DLD1 (cell line): ENCODE data around the gene KCNAB2.

Experiments
- in situ Hi-C: cut with HindIII; loops from 2 replicates; pipeline ENCODE4 v1.10.0; 2017; ENCODE audit warnings: low sequenced_read_pairs

KCNAB2 gene

DNA sequence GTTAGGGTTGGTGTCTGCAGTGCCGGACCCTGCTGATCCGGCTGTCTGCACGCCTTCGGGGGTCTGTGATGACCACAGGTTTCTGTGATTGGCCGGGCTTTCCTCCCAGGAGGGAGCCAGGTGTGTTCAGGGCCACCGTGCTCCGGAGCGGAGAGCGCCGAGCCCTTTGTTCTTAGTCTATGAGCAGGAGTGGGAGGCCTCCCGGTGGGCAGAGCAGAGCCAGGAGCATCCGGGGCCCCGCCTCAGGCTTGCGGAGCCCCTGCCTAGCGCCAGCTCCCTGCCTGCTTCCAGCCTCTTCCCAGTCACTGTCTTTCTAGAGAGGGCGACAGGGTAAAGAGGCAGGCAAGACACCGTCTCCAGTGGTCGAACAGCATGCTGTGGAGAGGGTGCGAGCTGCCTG, 31.8 kb downstream of the KCNAB2 start:
- in situ Hi-C loops, result loop anchor here (10.0 kb wide), 2 partner anchors 93 to 117 kb away; partner anchors contain the start of gene RPL22

DNA sequence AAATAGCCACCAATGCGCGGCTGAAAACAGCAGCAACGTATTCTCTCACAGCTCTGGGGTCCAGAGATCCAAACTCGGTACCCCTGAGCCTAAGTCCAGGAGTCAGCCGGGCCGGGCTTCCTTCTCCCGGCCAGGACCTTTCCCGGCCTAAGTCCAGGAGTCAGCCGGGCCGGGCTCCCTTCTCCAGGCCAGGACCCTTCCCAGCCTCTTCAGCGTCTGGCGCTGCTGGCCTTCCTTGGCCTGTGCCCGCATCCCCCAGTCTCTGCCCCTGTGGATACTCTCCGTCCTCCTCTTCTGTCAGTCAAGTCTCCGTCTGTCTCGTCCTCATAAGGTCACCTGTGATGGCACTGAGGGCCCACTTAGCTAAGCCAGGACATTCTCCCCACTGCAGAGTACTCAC, 32.2 kb downstream of the KCNAB2 start:
- in situ Hi-C loops, result loop anchor here (10.0 kb wide), 2 partner anchors 93 to 117 kb away; partner anchors contain the start of gene RPL22

DNA sequence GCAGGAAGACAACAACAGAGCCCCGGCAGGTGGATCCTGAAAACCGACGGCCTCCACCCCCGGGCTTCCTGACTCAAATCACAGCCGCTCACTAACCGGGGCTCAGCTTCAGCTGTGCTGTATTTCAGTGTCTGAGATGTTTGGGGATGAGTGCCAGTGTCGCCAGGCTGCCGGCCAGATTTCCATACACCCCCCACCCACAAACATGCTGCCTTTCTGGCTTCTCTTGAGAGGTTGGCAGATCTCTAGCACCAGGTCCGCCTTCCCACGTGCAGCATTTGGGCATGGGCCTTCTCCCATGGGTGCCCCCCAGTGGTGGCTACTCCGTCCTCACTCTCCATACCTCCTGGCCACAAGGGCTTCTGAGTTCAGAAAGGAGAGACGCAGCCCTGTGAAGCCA, 34.8 kb downstream of the KCNAB2 start:
- in situ Hi-C loops, result no loop called here

DNA sequence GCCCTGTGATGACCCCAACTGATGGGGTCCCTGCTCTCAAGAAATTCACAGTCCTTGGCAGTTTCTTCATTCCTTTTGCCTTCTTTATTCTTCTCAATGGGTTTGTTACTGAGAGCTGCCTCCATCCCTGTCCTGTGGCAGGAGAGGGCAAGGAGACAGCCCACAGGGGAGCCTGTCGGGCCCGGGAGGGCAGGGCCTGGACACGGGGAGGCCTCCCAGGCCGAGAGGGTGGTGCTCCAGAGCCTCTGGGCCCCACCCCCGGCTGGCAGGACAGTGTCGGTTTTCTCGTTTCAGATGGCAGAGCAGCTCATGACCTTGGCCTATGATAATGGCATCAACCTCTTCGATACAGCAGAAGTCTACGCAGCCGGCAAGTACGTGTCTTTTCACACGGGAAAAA, 36.2 kb downstream of the KCNAB2 start:
- in situ Hi-C loops, result no loop called here

DNA sequence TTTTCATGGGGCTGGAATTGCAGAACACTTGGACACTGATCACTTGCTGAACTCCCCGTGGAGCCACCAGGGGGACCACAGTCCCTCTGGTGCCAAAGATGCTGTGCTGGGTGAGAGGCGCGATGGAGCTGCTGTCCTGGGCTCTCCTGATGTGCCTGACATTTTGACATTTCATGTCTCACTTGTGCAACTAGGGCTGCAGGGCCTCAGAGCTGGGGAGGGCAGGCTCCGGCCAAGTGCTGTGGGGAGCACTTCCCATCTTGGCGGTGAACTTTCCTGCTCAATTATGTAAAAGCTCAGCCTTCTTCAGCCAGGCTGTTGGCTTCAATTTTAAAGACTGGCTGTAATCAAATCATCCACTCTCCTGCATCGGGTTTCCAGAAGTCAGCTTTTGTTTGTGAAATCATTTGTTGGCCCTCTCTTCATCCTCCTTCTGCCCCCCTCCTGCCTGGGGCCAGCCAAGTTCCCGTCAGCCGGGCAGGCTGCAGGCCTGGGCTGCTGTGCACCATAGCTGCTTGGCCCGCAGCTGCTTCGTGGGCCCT, 36.8 kb downstream of the KCNAB2 start:
- in situ Hi-C loops, result no loop called here

DNA sequence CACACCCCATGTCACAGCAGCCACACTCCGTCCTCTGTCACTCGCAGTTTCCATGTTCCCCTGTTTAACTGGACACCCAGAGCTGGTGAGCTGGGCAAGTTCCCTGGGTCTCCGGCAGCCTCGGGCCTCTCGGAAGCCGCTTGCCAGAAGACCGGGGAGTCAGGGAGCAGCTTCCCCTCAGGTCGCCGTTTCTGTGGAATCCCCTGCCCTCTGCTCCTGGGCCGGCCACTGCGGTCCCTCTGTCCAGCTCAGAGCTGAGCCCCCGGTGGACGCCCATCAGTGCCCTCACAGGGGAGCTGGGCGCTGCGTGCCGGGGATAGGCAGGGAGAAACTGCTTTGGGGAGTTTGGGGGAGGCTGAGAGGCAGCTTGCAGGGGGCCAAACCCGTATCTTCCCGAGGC, 37.7 kb downstream of the KCNAB2 start:
- in situ Hi-C loops, result no loop called here

DNA sequence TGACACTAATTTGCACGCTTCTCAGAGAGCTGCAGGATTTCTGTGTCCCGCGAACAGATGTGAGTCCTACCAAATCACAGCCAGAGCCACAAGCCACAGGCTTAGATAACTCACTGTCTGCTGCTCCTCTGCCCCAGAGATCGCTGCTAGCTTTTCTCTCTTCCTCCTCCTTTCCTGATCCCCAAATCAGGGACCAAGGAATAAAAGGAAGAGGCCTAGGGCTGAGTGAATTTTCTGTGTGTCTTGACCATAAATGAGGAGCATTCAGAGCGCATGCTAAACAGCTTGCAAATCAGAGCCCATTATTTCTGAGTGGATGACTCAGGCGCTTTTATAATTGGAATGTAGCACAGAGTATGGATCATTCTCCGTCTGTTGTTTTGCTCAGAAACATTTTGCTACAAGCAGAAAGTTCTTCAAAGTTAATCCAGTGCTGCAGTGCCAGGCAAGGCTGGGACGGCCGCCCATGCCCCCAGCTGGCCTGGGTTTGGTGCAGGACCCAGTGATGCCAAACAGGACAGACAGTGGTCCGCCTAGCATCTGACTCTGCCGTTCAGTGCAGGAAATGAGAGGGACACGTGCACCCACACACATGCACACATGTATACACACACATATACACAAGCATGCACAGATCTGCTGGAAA, 38.2 kb downstream of the KCNAB2 start:
- in situ Hi-C loops, result no loop called here

DNA sequence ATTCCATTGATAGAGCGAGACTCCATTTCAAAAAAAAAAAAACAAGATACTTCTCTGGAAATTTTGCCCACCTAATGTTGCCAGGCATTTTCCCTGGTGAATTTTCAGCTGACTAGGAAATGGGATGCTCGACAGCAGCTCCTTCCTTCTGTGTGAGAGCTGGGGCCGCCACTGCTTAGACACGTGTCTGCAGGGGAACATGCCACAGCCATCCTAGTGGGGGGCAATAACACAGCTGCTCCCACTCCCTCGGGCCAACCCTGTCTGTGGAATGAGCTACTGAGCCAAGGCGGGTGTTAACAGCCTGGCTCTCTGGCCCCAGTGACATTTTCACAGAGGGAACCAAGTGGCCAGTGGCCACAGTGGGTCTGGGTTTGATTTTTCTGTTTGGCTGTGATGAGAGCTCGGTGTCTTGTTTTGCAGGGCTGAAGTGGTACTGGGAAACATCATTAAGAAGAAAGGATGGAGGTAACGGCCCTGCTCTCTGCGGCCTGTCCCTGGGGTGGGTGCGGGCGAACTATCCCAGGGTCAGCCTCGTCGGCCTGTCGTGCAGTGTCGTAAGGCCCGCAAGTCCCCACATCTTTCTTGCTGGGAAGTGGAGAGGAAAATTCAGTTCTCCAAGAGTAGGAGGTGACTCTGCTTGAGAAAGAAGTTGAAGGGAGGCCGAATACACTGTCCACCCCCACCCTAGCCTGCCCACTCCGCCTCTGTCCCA, 39.2 kb downstream of the KCNAB2 start:
- in situ Hi-C loops, result no loop called here

DNA sequence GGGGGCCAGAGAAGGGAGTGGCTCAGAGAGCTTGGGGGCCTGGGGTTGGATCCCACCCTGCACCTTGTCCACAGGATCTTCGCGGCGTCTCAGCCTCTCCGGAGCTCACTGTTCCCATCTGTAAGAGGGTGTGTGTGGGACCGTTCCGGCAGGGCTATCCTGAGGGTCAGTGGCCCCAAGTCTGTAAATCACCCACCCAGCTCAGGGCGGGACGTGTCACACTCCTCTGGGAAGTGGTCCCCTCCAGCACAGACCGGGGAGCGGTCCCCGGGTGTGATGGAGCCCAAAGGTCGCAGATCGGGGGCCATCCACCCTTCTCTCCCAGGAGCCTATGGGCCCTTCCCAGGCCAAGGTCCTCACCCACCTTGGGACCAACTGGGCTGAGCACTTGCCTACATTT, 40.0 kb downstream of the KCNAB2 start:
- in situ Hi-C loops, result no loop called here

DNA sequence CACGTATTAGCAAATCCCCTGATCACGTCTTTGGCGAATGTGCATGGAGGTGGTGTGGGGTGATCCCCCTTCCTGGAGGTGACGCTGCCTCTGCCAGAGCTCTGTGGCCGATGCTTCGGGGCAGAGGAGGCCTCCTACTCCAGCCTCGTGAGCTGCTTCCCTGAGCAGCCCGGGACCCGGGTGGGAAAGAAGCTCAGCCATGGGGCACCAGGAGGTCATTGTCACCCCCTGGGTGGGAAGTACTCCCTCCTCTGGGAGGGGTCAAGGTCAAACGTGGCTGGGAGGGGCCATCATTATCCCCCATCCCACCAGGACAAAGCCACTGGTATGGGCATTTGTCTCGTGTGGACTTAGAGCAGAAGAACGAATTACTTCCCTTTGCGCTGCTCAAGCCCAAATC, 40.7 kb downstream of the KCNAB2 start:
- in situ Hi-C loops, result no loop called here

DNA sequence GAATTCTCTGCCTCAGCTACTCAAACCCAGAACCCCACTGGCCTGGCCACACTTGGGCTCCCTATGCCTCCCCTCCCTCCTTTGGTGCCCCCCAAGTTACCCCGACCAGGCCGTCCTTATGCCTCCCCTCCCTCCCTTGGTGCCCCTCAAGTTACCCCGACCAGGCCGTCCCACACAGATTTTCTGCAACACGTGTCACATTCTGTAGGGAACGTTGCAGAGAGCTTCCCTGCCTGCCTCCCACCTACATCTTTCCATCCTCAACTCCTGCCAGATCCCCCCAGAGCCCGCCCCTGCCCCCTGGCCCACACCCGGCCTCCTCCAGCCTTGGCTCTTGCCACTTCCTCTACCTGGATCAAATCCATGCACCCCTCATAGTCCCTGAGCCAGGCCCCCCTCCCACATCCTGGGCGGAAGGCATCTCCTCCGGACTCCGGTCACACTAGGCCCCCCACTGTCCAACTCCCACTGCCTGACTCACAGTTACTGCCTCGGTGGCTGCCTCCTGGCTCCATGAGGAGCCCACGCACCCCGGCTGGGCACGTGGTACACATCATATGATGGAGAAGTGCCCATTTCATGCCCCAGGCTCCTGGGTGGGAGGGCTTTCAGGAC, 41.2 kb downstream of the KCNAB2 start:
- in situ Hi-C loops, result no loop called here

DNA sequence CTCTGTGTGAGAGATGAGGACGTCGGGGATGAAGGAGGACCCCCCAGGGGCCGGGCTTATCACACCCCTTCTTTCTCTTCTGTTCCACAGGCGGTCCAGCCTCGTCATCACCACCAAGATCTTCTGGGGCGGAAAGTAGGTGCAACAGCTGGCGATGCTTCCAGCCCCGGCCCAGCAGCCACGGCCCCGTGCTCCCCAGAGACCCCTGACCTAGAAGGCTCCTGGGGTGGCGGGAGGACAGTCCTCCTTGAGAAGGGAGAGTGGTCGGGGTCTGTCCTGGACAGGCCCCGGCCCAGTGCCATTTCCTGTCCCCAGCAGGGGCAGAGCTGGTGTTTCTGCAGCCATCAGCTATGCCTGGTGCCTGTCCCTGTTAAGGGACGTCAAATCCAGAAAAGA, 41.7 kb downstream of the KCNAB2 start:
- in situ Hi-C loops, result no loop called here

DNA sequence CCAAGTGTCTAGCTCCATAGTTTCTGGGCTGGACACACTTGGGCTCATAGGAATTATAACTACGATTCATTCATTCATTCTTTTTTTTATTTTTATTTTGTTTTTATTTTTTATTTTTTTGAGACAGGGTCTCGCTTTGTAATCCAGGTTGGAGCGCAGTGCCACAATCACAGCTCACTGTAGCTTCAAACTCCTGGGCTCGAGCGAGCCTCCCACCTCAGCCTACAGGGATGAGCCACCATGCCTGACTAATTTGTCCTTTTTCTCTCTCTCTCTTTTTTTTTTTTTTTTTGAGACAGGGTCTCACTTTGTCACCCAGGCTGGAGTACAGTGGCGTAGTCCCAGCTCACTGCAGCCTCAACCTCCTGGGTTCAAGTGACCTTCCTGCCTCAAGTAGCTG, 42.3 kb downstream of the KCNAB2 start:
- in situ Hi-C loops, result no loop called here

DNA sequence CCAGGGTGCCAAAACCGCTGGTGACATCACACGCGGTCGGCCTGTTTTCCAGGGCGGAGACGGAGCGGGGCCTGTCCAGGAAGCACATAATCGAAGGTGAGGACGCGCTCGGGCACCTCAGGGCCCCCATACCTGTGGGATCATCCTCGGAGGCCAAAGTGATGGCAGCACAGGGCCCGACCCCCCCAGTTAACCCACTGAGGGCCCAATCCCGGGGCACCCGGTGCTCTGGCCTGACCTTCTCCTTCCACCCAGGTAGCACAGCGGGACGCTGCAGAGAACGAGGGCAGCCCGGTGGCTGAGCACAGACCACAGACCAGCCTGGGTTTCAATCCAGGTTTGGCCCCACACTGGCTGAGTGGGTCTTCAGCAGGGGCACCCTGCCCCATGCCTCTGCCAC, 43.3 kb downstream of the KCNAB2 start:
- in situ Hi-C loops, result no loop called here

DNA sequence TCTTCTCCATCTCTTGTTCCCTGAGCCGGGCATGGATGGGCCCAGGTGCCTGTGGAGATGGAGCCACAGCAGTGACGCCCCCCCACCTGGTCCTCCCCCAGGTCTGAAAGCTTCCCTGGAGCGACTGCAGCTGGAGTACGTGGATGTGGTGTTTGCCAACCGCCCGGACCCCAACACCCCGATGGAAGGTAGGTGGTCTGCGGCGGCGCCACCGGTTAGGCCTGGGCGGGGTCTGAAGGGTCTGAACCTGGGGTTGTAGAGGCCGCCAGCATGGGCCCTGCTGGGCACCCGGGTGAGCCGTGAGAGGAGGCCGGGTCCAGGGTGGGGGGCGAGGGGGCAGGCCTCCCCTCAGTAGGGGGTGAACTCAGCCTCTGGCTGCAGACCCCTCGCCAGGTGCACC, 44.6 kb downstream of the KCNAB2 start:
- in situ Hi-C loops, result no loop called here

DNA sequence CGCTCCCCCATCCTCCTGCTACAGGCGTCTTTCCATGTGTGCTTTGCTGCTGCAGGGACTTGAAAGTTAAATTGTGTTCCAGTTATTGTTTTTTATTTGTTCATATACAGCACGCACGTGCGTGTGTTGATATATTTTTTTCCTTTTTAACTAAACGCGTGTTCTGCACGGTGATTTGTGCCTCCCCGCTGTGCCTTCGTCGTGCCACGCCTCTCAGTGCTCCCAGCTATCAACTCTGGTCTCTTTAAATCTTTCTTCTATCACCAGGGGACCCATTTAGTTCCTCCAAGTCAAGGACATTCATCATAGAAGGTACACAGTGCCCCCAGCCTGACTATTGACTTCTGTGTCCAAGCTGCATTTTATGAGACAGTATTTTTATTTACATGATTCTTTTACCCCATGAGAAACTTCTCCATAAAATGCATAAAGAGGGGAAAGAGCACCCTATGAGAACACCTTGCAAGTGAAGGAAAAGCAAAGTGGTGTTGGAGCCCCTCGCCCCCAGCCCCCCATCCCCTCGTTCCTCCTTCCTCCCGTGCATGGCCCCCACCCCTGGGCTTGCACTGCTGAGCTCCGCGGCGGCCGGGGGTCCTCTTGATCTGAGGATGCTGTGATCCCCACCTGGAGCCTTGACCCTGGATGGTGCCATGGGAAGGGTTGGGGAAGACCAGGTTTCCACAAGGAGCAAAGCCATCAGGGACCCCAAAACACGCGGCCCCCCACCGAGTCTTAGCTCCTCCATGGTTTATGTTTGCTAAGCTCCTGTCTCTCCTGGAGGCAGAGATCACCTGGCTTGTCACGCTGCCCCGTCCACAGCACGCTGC, 45.5 kb downstream of the KCNAB2 start:
- in situ Hi-C loops, result no loop called here

DNA sequence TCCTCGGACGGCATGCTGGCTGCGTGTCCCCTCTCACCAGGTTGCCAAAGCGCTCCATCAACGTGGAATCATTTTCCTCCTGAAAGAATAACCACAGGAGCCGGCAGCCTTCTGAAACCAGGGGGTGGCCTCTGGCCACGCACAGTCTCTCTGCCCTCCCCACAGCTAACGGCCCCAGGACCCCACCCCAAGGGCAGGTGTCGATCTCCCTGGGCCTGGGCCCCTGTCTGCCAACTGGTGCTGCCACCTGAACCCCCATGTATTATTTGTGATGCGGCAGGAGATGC, 46.1 kb downstream of the KCNAB2 start:
- in situ Hi-C loops, result no loop called here

DNA sequence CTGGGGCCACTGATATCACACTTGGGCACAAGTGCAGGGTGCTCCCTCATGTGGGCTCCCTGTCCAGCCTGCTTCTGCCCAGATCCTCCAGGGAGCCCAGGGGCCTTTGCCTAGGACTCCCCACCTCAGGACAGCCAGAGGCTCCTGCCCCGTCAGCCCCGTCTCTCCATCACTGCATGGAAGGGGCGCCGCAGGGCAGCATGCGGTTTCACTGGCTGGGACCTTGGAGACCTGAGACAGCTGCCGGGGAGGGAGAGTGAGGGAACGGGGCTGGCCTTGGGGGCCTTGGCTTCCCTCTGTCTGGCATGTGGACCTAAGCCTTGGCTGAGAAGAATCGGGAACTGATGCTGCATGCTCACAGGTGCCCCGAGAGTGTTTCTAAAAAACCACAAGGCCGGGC, 46.5 kb downstream of the KCNAB2 start:
- in situ Hi-C loops, result no loop called here

DNA sequence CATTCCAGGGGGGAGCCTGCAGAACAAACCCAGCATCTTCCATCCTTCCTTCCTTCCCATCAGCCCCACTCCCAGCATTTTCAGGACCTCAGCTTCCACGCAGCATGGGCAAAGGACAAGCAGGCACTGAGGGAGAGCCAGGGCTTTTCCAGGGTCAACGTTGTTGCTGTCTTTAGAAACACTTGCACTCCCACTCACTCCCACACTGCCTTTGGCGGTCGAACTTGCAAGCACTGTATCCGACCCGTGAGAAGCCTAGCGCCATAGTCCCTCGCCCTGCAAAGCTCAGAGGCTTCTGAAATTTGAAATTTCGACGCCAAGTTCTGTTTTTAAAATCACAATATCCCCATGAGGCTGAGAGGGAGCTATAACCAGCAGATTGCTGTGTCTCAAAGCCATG, 47.4 kb downstream of the KCNAB2 start:
- in situ Hi-C loops, result no loop called here

DNA sequence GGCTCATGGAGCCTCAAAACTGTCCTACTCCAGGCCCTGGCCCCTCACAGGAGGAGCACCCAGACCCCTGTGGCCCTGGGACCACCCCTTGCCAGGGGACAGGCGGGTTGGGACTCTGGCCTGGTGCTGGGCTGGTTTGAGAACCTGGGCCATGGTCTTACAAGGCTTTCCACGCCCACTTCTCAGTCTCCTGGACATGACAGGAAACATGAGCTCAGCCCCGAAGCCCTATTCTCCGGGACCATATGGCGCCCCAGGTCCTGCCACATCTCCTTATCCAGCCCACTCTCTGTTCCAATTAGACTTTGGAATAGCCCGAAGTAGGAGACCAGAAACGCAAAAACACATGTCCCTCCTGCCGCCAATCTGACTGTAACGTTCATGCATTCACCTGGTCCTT, 47.9 kb downstream of the KCNAB2 start:
- in situ Hi-C loops, result no loop called here

DNA sequence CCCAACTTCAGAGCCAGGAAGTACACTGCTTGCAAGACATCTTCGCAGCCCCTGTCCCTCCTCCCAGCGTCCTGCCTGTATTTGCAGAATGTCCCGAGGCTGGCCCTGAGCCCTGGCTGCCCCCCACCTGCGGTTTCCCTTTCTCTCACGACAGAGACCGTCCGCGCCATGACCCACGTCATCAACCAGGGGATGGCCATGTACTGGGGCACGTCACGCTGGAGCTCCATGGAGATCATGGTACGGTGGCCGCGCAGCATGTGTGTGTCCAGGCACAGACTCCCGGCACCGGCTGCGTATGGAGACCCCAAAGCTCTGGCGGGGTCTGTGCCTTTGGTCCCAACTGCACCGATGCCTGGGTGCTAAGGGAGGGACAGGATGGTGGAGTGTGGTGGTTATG, 48.6 kb downstream of the KCNAB2 start:
- in situ Hi-C loops, result no loop called here
